GM21723 (cell line): ENCODE measurements around the gene PHACTR3.

Experiments
- ATAC-seq: cut with Tn5 transposase; IDR thresholded peaks from one replicate; pipeline ENCODE4 v1.9.1; 2021; ENCODE audit warnings: mild to moderate bottlenecking, moderate library complexity; ENCODE audit not compliant: unreplicated experiment

PHACTR3 gene

GRCh38 chr20:59725476-59726280, 121.3 kb downstream of the PHACTR3 start:
- ATAC-seq = no peak

- ATAC-seq = no peak
Measured at GRCh38 chr20:59726281-59726595, 121.9 kb downstream of the PHACTR3 start.

- ATAC-seq = no peak
Measured at GRCh38 chr20:59728722-59729430, 124.5 kb downstream of the PHACTR3 start.

GRCh38 chr20:59729506-59729905, 125.2 kb downstream of the PHACTR3 start:
- no peak for ATAC-seq

- no peak for ATAC-seq
Measured at GRCh38 chr20:59730722-59731121, 126.4 kb downstream of the PHACTR3 start.

- ATAC-seq = no peak
Measured at GRCh38 chr20:59731376-59731775, 127.0 kb downstream of the PHACTR3 start.

- ATAC-seq = no peak
Measured at GRCh38 chr20:59733351-59733750, 129.0 kb downstream of the PHACTR3 start.

GRCh38 chr20:59735486-59735885, 131.1 kb downstream of the PHACTR3 start:
- no peak for ATAC-seq

GRCh38 chr20:59735917-59736316, 131.6 kb downstream of the PHACTR3 start:
- ATAC-seq = no peak

GRCh38 chr20:59736366-59736765, 132.0 kb downstream of the PHACTR3 start:
- no peak for ATAC-seq

- ATAC-seq = no peak
Measured at GRCh38 chr20:59737073-59737666, 132.8 kb downstream of the PHACTR3 start.

- ATAC-seq = no peak
Measured at GRCh38 chr20:59737816-59738215, 133.5 kb downstream of the PHACTR3 start.

- no peak for ATAC-seq
Measured at GRCh38 chr20:59738851-59739250, 134.5 kb downstream of the PHACTR3 start.

GRCh38 chr20:59740621-59741020, 136.3 kb downstream of the PHACTR3 start:
- no peak for ATAC-seq

- no peak for ATAC-seq
Measured at GRCh38 chr20:59741073-59741472, 136.7 kb downstream of the PHACTR3 start.

- no peak for ATAC-seq
Measured at GRCh38 chr20:59742351-59743095, 138.2 kb downstream of the PHACTR3 start.

GRCh38 chr20:59743308-59743707, 139.0 kb downstream of the PHACTR3 start:
- ATAC-seq = no peak

GRCh38 chr20:59743767-59744485, 139.6 kb downstream of the PHACTR3 start:
- ATAC-seq = no peak

GRCh38 chr20:59744756-59745155, 140.4 kb downstream of the PHACTR3 start:
- no peak for ATAC-seq

GRCh38 chr20:59745201-59745600, 140.9 kb downstream of the PHACTR3 start:
- ATAC-seq = no peak

GRCh38 chr20:59745716-59746115, 141.4 kb downstream of the PHACTR3 start:
- ATAC-seq = no peak
